Measurements from ENCODE around the gene LANCL3. TPM values are rescaled to one million over a fixed set of nuclear protein-coding genes. Genes with fewer than 3 reads are reported as not detected.
A peak's percentile ranks its signal among the peaks of the same experiment; 100 is the strongest.

LANCL3 gene
- total and polyA plus RNA-seq, 9 donors: 0.13 to 0.60 (median 0.35) TPM

DNA sequence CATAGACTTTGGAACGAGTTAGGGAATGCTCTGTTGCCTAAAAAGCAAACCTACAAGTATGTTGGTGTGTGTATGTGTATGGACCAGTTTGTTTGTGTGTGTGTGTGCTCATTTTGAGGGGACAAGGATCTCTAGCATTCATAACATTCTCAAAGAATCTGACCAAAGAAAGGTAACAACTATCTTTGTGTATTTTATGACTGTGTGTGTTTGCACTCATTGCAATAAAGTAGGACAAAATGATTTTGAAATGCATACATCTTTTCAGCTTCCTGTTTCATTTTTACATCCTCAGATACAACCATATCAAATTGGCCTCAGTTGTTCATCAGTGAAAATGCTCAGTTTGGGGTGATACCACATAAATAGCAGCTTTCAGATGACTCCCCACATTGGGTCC, 105.8 kb downstream of the LANCL3 start:
- no peaks in the 10 kb centered on the region for H3K9me3 ChIP-seq (replicated peaks; ENCODE audit: control insufficient read depth, low read depth, low read length)
- no peaks in the 10 kb centered on the region for H3K4me1 ChIP-seq (ENCODE audit: control insufficient read depth, insufficient read depth, low read length)
- DNase-seq: no peak
- H3K36me3 ChIP-seq (ENCODE audit: control insufficient read depth, insufficient read depth, low read length): no peaks in the 10 kb centered on the region
- peaks cover 7% of the 10 kb centered on the region for H3K27me3 ChIP-seq (ENCODE audit: control insufficient read depth, insufficient read depth, low read length)
- H3K4me3 ChIP-seq (ENCODE audit: low read length): no peak overlapping the region
- no peak overlapping the region for H3K27ac ChIP-seq (ENCODE audit: low read length)
- no CpG with 5 or more reads among the region's 1 CpG for WGBS (ENCODE audit: insufficient coverage)

- Histone ChIP-seq H3K27ac (ENCODE audit: low read length) (no peak overlapping the region), H3K4me3 (ENCODE audit: low read length) (no peak overlapping the region), H3K9me3 (replicated peaks; ENCODE audit: control insufficient read depth, low read depth, low read length) (no peaks in the 10 kb centered on the region), H3K36me3 (ENCODE audit: control insufficient read depth, insufficient read depth, low read length) (no peaks in the 10 kb centered on the region), H3K4me1 (ENCODE audit: control insufficient read depth, insufficient read depth, low read length) (no peaks in the 10 kb centered on the region), H3K27me3 (ENCODE audit: control insufficient read depth, insufficient read depth, low read length) (peaks cover 2% of the 10 kb centered on the region)
- DNase-seq: no peak
- no CpG with 5 or more reads among the region's 1 CpG for WGBS (ENCODE audit: insufficient coverage)
Measured at GRCh38 chrX:37677765-37678164, 106.3 kb downstream of the LANCL3 start.

DNA sequence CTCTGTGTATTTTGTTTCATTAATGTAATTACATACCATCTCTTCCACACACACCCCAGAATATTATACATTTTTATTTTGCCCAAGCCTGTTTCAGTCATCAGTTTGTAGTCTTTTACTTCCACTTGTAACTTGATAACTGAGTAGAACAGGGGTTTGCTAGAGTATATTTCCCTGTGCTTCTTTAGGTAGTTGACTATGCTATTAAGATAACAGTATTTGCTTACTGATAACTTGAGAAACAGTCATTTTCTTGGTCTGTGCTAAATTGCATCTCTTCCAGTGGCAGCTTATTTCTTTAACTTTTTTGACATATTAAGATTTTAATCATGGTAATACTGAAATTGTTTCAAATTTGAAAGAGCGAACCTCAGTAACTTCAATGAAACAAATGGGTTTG, 107.1 kb downstream of the LANCL3 start:
- no CpG with 5 or more reads among the region's 1 CpG for WGBS (ENCODE audit: insufficient coverage)
- H3K27me3 ChIP-seq (ENCODE audit: control insufficient read depth, insufficient read depth, low read length): peaks cover 2% of the 10 kb centered on the region

DNA sequence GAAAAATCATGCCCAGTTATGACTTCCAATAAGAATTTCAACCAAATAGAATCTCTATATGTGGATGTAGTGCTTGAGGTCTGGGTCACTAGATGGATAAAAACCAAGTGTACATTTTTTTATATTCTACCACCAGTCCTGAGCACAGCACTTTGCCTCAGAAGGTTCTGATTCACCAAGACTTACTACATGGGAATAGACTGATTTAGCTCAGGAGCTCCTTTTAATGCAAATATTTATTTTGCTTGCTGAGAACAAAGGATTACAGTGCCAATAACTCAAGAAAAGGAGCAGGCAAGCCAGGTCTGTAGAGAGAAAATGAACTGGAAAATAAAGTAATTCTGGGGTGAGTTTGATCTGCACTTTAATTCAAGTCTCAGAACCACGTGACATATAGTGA, 107.8 kb downstream of the LANCL3 start:
- Histone ChIP-seq H3K4me3 (ENCODE audit: low read length) (no peak overlapping the region), H3K36me3 (ENCODE audit: control insufficient read depth, insufficient read depth, low read length) (no peaks in the 10 kb centered on the region), H3K9me3 (replicated peaks; ENCODE audit: control insufficient read depth, low read depth, low read length) (no peaks in the 10 kb centered on the region), H3K4me1 (ENCODE audit: control insufficient read depth, insufficient read depth, low read length) (no peaks in the 10 kb centered on the region), H3K27me3 (ENCODE audit: control insufficient read depth, insufficient read depth, low read length) (peaks cover 2% of the 10 kb centered on the region), H3K27ac (ENCODE audit: low read length) (no peak overlapping the region)
- DNase-seq: no peak
- WGBS (ENCODE audit: insufficient coverage): no CpG with 5 or more reads among the region's 1 CpG

More for the DNA sequence above, 107.1 kb downstream of the LANCL3 start:
- H3K4me3 ChIP-seq (ENCODE audit: low read length): no peak overlapping the region
- no peaks in the 10 kb centered on the region for H3K4me1 ChIP-seq (ENCODE audit: control insufficient read depth, insufficient read depth, low read length)
- no peak overlapping the region for H3K27ac ChIP-seq (ENCODE audit: low read length)
- no peaks in the 10 kb centered on the region for H3K9me3 ChIP-seq (replicated peaks; ENCODE audit: control insufficient read depth, low read depth, low read length)
- no peaks in the 10 kb centered on the region for H3K36me3 ChIP-seq (ENCODE audit: control insufficient read depth, insufficient read depth, low read length)
- DNase-seq: no peak

- no CpG with 5 or more reads among the region's 1 CpG for WGBS (ENCODE audit: insufficient coverage)
- DNase-seq: no peak
- H3K27ac ChIP-seq (ENCODE audit: low read length): no peak overlapping the region
- H3K4me1 ChIP-seq (ENCODE audit: control insufficient read depth, insufficient read depth, low read length): no peaks in the 10 kb centered on the region
- H3K4me3 ChIP-seq (ENCODE audit: low read length): no peak overlapping the region
- no peaks in the 10 kb centered on the region for H3K36me3 ChIP-seq (ENCODE audit: control insufficient read depth, insufficient read depth, low read length)
- H3K9me3 ChIP-seq (replicated peaks; ENCODE audit: control insufficient read depth, low read depth, low read length): no peaks in the 10 kb centered on the region
- H3K27me3 ChIP-seq (ENCODE audit: control insufficient read depth, insufficient read depth, low read length): peaks cover 2% of the 10 kb centered on the region
Measured at GRCh38 chrX:37679888-37680287, 108.4 kb downstream of the LANCL3 start.

DNA sequence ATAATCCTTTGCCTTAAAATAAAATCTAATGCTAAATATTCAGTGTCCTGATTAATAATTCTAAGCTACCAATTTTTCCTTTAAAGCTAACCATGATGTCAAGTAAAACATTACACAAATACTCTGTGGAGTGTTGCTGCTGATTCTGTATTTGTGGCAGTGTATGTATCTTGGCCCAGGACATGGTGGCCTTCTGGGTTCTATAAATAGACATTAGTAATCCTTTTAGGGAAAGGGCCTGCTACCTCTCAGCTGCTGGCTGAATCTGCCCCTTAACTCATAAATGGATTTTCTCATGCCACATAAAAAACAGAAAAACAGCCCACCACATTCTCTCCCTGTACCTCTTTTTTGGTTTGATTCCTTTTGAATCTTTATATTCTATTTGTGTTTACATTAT, 113.0 kb downstream of the LANCL3 start:
- no peaks in the 10 kb centered on the region for H3K36me3 ChIP-seq (ENCODE audit: control insufficient read depth, insufficient read depth, low read length)
- peak overlapping the region; percentile 60 for H3K27ac ChIP-seq (ENCODE audit: low read length)
- H3K4me3 ChIP-seq (ENCODE audit: low read length): no peak overlapping the region
- DNase-seq: peak; percentile 39
- H3K27me3 ChIP-seq (ENCODE audit: control insufficient read depth, insufficient read depth, low read length): peaks cover 15% of the 10 kb centered on the region
- peaks cover 5% of the 10 kb centered on the region for H3K4me1 ChIP-seq (ENCODE audit: control insufficient read depth, insufficient read depth, low read length)
- no peaks in the 10 kb centered on the region for H3K9me3 ChIP-seq (replicated peaks; ENCODE audit: control insufficient read depth, low read depth, low read length)

- no peak overlapping the region for H3K4me3 ChIP-seq (ENCODE audit: low read length)
- H3K27ac ChIP-seq (ENCODE audit: low read length): peak overlapping the region; percentile 60
- H3K4me1 ChIP-seq (ENCODE audit: control insufficient read depth, insufficient read depth, low read length): peaks cover 5% of the 10 kb centered on the region
- H3K27me3 ChIP-seq (ENCODE audit: control insufficient read depth, insufficient read depth, low read length): peaks cover 15% of the 10 kb centered on the region
- WGBS (ENCODE audit: insufficient coverage): 70% methylated on average over 2 of the region's 3 CpGs
- H3K36me3 ChIP-seq (ENCODE audit: control insufficient read depth, insufficient read depth, low read length): no peaks in the 10 kb centered on the region
- no peaks in the 10 kb centered on the region for H3K9me3 ChIP-seq (replicated peaks; ENCODE audit: control insufficient read depth, low read depth, low read length)
- DNase-seq: no peak
Measured at GRCh38 chrX:37684973-37685372, 113.5 kb downstream of the LANCL3 start.

DNA sequence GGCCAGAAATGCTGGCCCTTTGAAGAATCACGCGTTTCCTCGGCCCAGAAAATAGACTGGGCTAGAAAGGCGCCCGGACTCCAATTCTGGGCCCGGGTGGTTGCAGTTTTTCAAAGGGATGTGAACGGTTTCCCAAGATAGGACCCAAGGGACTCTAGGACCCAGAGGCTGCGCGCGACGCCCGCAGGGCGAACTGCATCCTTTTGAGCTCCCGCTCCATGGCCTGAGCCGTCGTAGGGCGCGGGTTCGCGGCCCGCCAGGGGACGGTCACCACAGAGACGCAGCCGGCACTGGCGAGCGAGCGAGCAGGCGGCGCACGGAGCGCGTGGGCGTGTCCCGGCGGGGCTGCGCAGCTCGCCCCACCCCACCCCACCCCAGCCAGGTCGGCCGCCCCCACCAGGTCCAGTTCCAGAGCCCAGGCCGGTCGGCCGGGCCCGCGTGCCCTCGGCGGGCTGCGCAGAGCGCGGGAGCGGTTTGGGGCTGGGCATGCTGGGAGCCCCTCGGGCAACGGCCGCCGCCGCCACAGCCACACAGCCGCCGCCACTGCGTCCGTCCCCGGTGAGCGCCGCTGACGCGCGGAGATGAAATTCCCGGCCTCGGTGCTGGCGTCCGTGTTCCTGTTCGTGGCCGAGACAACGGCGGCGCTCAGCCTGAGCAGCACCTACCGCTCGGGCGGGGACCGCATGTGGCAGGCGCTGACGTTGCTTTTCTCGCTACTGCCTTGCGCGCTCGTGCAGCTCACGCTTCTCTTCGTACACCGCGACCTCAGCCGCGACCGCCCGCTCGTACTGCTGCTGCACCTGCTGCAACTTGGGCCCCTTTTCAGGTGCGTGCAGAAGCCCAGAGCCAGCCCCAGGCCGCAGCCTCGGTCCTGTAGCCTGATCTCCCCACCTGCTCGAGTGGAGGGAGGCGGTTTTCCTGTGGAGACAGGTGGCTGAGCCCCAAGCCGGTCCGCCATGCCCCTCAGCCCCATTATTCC, 114.2 kb downstream of the LANCL3 start, which contains the start of gene XK:
TSS of gene XK (plus strand) at position 411 of the 979 bp plus-strand sequence. CDS start at position 582, 171 bp downstream.
- Histone ChIP-seq H3K4me1 (ENCODE audit: control insufficient read depth, insufficient read depth, low read length) (peaks cover 5% of the 10 kb centered on the region), H3K4me3 (ENCODE audit: low read length) (peak within 1 kb of the TSS; percentile 37), H3K27ac (ENCODE audit: low read length) (peak within 1 kb of the TSS; percentile 60), H3K36me3 (ENCODE audit: control insufficient read depth, insufficient read depth, low read length) (no peaks in the 10 kb centered on the region), H3K27me3 (ENCODE audit: control insufficient read depth, insufficient read depth, low read length) (peaks cover 15% of the 10 kb centered on the region), H3K9me3 (replicated peaks; ENCODE audit: control insufficient read depth, low read depth, low read length) (no peaks in the 10 kb centered on the region)
- WGBS (ENCODE audit: insufficient coverage): 23% methylated on average over 78 of the region's 100 CpGs
- DNase-seq: peak; percentile 29

DNA sequence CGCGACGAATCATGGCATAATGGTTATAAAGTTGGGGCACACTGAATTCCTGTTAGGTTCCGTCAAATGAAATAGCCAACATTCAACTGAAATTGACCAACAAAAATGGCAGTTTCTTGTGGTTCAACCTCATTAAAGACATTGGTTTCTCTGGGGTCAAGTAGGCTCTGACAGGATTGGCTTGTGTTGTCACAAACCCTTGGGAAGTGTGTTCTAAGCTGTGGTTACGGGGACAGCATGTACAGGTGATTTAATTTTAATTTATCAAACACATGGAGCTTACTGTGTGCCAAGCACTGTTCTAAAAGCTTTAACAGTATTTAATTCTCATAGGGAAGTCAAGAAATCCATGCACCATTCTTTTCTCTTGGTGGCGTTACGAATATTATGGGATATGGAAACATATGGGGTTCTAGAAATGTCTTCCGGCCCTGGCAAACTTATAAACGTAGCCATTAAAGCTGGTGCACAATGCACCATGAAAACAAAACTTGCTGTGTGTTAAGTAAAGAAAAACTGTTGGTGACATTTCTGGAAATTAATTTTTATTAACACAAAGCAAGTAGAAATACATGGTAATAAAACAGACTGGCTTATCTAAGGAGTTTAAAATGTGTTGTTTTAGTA, 115.0 kb downstream of the LANCL3 start:
- Histone ChIP-seq H3K36me3 (ENCODE audit: control insufficient read depth, insufficient read depth, low read length) (no peaks in the 10 kb centered on the region), H3K27ac (ENCODE audit: low read length) (no peak overlapping the region), H3K9me3 (replicated peaks; ENCODE audit: control insufficient read depth, low read depth, low read length) (no peaks in the 10 kb centered on the region), H3K4me3 (ENCODE audit: low read length) (peak overlapping the region; percentile 37), H3K27me3 (ENCODE audit: control insufficient read depth, insufficient read depth, low read length) (peaks cover 15% of the 10 kb centered on the region), H3K4me1 (ENCODE audit: control insufficient read depth, insufficient read depth, low read length) (peaks cover 5% of the 10 kb centered on the region)
- 60% methylated on average over 4 of the region's 9 CpGs for whole genome bisulfite sequencing (ENCODE audit: insufficient coverage)
- DNase-seq: no peak

- Histone ChIP-seq H3K36me3 (ENCODE audit: control insufficient read depth, insufficient read depth, low read length) (no peaks in the 10 kb centered on the region), H3K4me3 (ENCODE audit: low read length) (no peak overlapping the region), H3K27me3 (ENCODE audit: control insufficient read depth, insufficient read depth, low read length) (peaks cover 17% of the 10 kb centered on the region), H3K27ac (ENCODE audit: low read length) (no peak overlapping the region), H3K4me1 (ENCODE audit: control insufficient read depth, insufficient read depth, low read length) (peaks cover 5% of the 10 kb centered on the region), H3K9me3 (replicated peaks; ENCODE audit: control insufficient read depth, low read depth, low read length) (no peaks in the 10 kb centered on the region)
- no peak for DNase-seq
- no CpG with 5 or more reads among the region's 3 CpGs for WGBS (ENCODE audit: insufficient coverage)
Measured at GRCh38 chrX:37686996-37687395, 115.5 kb downstream of the LANCL3 start.
